Thymus (tissue), 11 donors: ENCODE results near the gene ZNG1B. TPM values are rescaled to one million over a fixed set of nuclear protein-coding genes. Genes with fewer than 3 reads are reported as not detected.
"Not testable (repeated sequence)": the region's sequence is repeated elsewhere in the genome, so short reads cannot be mapped to it uniquely, and the experiment has no call there.

Experiments used
- DNase-seq, 9 donors: peaks; one replicate each; pipeline ENCODE4 v3.0.0-alpha.2; 2013; ENCODE audit warnings: low spot score in 9 of 9, low read depth in 6 of 9, missing footprints in 1 of 9
- H3K27ac ChIP-seq, 2 donors: one replicate each; pipeline ENCODE4 v1.5.1; 2013; ENCODE audit warnings: control low read depth in 1 of 2, low read depth in 1 of 2, low read length in 1 of 2, mild to moderate bottlenecking in 1 of 2, moderate library complexity in 1 of 2
- H3K27me3 ChIP-seq, 2 donors: one replicate each; pipeline ENCODE4 v1.5.1; 2013; ENCODE audit warnings: low read length in 1 of 2; ENCODE audit not compliant: control insufficient read depth in 2 of 2, insufficient read depth in 1 of 2
- H3K36me3 ChIP-seq, 2 donors: one replicate each; pipeline ENCODE4 v1.5.1; 2013; ENCODE audit warnings: low read length in 1 of 2, mild to moderate bottlenecking in 1 of 2, moderate library complexity in 1 of 2; ENCODE audit not compliant: control insufficient read depth in 2 of 2, insufficient read depth in 2 of 2
- H3K4me1 ChIP-seq, 2 donors: one replicate each; pipeline ENCODE4 v1.5.1; 2013; ENCODE audit warnings: low read length in 2 of 2; ENCODE audit not compliant: control insufficient read depth in 2 of 2, insufficient read depth in 2 of 2
- H3K4me3 ChIP-seq, 2 donors: one replicate each; pipeline ENCODE4 v1.5.1; 2013; ENCODE audit warnings: low read length in 2 of 2, control low read depth in 1 of 2, mild to moderate bottlenecking in 1 of 2
- H3K9me3 ChIP-seq, 2 donors: one replicate each; pipeline ENCODE4 v1.5.1; 2013; ENCODE audit warnings: low read length in 1 of 2, mild to moderate bottlenecking in 1 of 2; ENCODE audit not compliant: control insufficient read depth in 2 of 2, insufficient read depth in 1 of 2
- WGBS: extraction: QIAGEN DNeasy Blood & Tissue Kit; methylation state at CpG from one replicate; pipeline ENCODE4 v1.1.7; 2013; 5-methylcytosine and 5-hydroxymethylcytosine counted together
- polyA plus RNA-seq: library from polyadenylated mRNA; stranded (reverse); fragments of 200-250 nt; gene quantifications from one replicate; pipeline ENCODE4 v1.2.3, GENCODE V29; 2013
- total RNA-seq: library from RNA; stranded (reverse); fragments of 120-200 nt; gene quantifications from one replicate; pipeline ENCODE4 v1.2.4, GENCODE V29; 2013
- donor health status: healthy.

ZNG1B gene
- total and polyA plus RNA-seq, 2 donors: 28.2 to 34.5 TPM

GRCh38 chr2:113431773-113432172, 5.7 kb upstream of the ZNG1B start:
- not testable (repeated sequence) for H3K4me1 ChIP-seq, H3K27ac ChIP-seq, H3K9me3 ChIP-seq, H3K36me3 ChIP-seq, H3K27me3 ChIP-seq, H3K4me3 ChIP-seq
- DNase-seq: peak in 1 of 9 donors; percentile 8
- 0% methylated on average over 1 of the region's 1 CpG for WGBS

DNA sequence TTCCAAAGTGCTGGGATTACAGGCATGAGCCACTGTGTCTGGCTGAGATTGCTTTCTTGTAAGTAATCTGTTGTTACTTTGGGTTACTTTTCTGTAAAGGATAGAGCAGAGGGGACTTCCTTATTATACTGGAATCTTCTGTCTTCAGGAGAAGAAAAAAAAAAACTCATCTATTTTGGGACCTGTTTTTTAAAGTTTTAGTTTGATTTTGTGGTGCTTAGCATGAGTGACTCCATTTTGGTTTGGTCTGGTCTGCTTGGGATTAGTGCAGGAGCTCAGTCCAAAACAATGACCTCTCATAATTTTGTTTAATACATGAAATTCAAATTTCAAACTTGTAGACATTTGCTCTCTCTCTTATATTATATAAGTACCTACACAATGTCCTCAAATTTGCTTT, 4.0 kb upstream of the ZNG1B start:
- not testable (repeated sequence) for H3K4me3 ChIP-seq, H3K4me1 ChIP-seq, H3K36me3 ChIP-seq, H3K27me3 ChIP-seq, H3K27ac ChIP-seq, H3K9me3 ChIP-seq, DNase-seq

DNA sequence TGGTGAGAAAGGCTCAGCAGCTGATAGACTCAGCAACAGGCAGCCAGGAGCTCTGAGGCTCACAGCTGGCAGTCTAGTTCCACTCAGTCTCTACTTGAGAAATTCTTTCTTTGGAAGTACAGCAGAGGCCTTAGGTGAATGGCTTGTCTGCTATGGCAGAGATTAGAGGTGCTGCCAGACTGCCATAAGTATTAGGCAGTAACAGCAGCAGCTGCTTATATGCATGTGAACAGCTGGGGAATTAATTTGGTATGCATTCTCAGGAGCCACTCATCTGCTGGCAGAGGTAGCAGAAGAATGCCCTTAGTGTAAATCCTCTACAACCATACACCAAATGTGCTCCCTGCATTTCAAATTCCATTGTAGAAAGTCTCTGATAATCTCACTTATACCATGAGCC, 28.3 kb downstream of the ZNG1B start:
- not testable (repeated sequence) for H3K4me3 ChIP-seq, H3K4me1 ChIP-seq, H3K9me3 ChIP-seq, H3K36me3 ChIP-seq, H3K27ac ChIP-seq, DNase-seq, H3K27me3 ChIP-seq

DNA sequence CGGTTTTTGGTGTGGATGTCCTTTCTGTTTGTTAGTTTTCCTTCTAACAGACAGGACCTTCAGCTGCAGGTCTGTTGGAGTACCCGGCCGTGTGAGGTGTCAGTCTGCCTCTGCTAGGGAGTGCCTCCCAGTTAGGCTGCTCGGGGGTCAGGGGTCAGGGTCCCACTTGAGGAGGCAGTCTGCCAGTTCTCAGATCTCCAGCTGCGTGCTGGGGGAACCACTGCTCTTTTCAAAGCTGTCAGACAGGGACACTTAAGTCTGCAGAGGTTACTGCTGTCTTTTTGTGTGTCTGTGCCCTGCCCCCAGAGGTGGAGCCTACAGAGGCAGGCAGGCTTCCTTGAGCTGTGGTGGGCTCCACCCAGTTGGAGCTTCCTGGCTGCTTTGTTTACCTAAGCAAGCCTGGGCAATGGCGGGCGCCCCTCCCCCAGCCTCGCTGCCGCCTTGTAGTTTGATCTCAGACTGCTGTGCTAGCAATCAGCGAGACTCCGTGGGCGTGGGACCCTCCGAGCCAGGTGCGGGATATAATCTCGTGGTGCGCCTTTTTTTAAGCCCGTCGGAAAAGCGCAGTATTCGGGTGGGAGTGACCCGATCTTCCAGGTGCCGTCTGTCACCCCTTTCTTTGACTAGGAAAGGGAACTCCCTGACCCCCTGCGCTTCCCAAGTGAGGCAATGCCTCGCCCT, 39.3 kb downstream of the ZNG1B start:
- H3K9me3 ChIP-seq, H3K4me1 ChIP-seq, H3K27me3 ChIP-seq, H3K27ac ChIP-seq, H3K36me3 ChIP-seq, H3K4me3 ChIP-seq, DNase-seq: not testable (repeated sequence)
- 96% methylated on average over 17 of the region's 24 CpGs for WGBS

GRCh38 chr2:113496527-113496926, 59.0 kb downstream of the ZNG1B start:
- not testable (repeated sequence) for H3K4me3 ChIP-seq, H3K4me1 ChIP-seq
- no CpG with 5 or more reads among the region's 13 CpGs for whole genome bisulfite sequencing

GRCh38 chr2:113498365-113498764, 60.9 kb downstream of the ZNG1B start, which contains the start of gene FOXD4L1:
Gene FOXD4L1, plus strand, starts transcription at chr2:113498665. Its CDS starts 592 bp downstream, at chr2:113499257.
- H3K4me3 ChIP-seq, H3K4me1 ChIP-seq, DNase-seq, H3K9me3 ChIP-seq, H3K27ac ChIP-seq, H3K36me3 ChIP-seq: not testable (repeated sequence)
- peaks cover 0 to 40% of the 10 kb centered on the region in 2 donors for H3K27me3 ChIP-seq
- 72% methylated on average over 2 of the region's 4 CpGs for WGBS

More at GRCh38 chr2:113496527-113496926, 59.0 kb downstream of the ZNG1B start:
- H3K36me3 ChIP-seq, DNase-seq, H3K27ac ChIP-seq, H3K9me3 ChIP-seq: not testable (repeated sequence)
- peaks cover 0 to 24% of the 10 kb centered on the region in 2 donors for H3K27me3 ChIP-seq

DNA sequence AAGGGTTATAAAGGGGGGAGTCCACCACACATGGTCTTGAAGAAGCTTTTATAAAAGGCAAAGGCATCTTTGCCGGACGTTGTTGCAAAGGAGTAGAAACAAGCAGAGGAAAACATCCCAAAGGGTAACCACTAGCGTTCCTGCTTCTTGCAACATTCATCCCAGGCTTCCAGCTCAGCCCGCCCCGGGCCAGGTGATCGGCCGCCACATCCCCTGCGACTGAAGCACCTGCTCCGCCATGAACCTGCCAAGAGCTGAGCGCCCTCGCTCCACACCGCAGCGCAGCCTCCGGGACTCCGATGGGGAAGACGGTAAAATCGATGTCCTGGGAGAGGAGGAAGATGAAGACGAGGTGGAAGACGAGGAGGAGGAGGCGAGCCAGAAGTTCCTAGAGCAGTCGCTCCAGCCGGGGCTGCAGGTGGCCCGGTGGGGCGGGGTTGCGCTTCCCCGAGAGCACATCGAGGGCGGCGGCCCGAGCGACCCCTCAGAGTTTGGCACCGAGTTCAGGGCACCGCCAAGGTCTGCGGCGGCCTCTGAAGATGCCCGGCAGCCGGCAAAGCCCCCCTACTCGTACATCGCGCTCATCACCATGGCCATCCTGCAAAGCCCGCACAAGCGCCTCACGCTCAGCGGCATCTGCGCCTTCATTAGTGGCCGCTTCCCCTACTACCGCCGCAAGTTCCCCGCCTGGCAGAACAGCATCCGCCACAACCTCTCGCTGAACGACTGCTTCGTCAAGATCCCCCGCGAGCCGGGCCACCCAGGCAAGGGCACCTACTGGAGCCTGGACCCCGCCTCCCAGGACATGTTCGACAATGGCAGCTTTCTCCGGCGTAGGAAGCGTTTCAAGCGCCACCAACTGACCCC, 61.8 kb downstream of the ZNG1B start:
- H3K27ac ChIP-seq, DNase-seq, H3K4me3 ChIP-seq, H3K9me3 ChIP-seq, H3K4me1 ChIP-seq, H3K36me3 ChIP-seq: not testable (repeated sequence)
- WGBS: 5% methylated on average over 29 of the region's 62 CpGs
- peaks cover 0 to 48% of the 10 kb centered on the region in 2 donors for H3K27me3 ChIP-seq

DNA sequence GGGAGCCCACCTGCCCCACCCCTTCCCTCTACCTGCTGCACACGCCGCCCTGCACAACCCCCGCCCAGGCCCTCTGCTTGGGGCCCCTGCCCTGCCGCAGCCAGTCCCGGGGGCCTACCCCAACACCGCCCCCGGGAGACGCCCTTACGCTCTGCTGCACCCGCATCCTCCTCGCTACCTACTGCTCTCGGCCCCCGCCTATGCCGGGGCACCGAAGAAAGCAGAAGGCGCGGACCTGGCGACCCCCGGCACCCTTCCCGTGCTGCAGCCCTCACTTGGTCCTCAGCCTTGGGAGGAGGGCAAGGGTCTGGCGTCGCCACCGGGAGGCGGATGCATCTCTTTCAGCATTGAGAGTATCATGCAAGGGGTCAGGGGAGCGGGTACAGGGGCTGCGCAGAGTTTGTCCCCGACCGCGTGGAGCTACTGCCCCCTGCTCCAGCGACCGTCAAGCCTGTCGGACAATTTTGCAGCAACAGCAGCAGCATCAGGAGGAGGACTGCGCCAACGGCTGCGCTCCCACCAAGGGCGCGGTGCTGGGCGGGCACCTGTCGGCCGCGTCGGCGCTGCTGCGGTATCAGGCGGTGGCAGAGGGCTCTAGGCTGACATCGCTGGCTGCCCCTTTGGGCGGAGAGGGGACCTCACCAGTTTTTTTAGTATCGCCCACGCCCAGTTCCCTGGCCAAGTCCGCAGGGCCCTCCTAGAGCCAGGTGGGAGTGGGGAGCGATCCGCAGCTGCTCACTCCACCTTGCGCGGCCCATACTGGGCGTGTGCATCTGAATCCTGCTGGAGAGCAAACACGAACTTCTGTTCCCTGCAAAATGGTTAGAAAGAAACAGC, 62.6 kb downstream of the ZNG1B start:
- not testable (repeated sequence) for H3K9me3 ChIP-seq, H3K36me3 ChIP-seq, H3K4me1 ChIP-seq, H3K4me3 ChIP-seq, H3K27ac ChIP-seq, DNase-seq
- 4% methylated on average over 10 of the region's 56 CpGs for WGBS
- peaks cover 0 to 50% of the 10 kb centered on the region in 2 donors for H3K27me3 ChIP-seq

- H3K9me3 ChIP-seq, H3K4me1 ChIP-seq, H3K36me3 ChIP-seq, H3K4me3 ChIP-seq, H3K27ac ChIP-seq: not testable (repeated sequence)
- peak in 2 of 9 donors; percentile 5 to 53 for DNase-seq
- H3K27me3 ChIP-seq: peaks cover 0 to 52% of the 10 kb centered on the region in 2 donors
- 49% methylated on average over 2 of the region's 8 CpGs for WGBS
Measured at GRCh38 chr2:113500723-113501038, 63.2 kb downstream of the ZNG1B start.
